Measurements from ENCODE around the gene SCUBE3.

Gene SCUBE3

GRCh38 chr6:35215665-35216411 lies 2.1 kb downstream of the SCUBE3 start:
- TF ChIP-seq, protein P1, sequence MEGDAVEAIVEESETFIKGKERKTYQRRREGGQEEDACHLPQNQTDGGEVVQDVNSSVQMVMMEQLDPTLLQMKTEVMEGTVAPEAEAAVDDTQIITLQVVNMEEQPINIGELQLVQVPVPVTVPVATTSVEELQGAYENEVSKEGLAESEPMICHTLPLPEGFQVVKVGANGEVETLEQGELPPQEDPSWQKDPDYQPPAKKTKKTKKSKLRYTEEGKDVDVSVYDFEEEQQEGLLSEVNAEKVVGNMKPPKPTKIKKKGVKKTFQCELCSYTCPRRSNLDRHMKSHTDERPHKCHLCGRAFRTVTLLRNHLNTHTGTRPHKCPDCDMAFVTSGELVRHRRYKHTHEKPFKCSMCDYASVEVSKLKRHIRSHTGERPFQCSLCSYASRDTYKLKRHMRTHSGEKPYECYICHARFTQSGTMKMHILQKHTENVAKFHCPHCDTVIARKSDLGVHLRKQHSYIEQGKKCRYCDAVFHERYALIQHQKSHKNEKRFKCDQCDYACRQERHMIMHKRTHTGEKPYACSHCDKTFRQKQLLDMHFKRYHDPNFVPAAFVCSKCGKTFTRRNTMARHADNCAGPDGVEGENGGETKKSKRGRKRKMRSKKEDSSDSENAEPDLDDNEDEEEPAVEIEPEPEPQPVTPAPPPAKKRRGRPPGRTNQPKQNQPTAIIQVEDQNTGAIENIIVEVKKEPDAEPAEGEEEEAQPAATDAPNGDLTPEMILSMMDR (IDR thresholded peaks at IDR 0.05; ENCODE audit: control insufficient read depth, extremely low read depth, insufficient read depth), result no peak
- H3K4me3 ChIP-seq (ENCODE audit: low read depth, low read length), result no peak overlapping the region
- DNase-seq (ENCODE audit: low read depth), result no peak

GRCh38 chr6:35216412-35216732 lies 2.6 kb downstream of the SCUBE3 start:
- no peak overlapping the region for H3K4me3 ChIP-seq (ENCODE audit: low read depth, low read length)
- no peak for DNase-seq (ENCODE audit: low read depth)
- TF ChIP-seq, protein P1 (IDR thresholded peaks at IDR 0.05; ENCODE audit: control insufficient read depth, extremely low read depth, insufficient read depth), result no peak

DNA sequence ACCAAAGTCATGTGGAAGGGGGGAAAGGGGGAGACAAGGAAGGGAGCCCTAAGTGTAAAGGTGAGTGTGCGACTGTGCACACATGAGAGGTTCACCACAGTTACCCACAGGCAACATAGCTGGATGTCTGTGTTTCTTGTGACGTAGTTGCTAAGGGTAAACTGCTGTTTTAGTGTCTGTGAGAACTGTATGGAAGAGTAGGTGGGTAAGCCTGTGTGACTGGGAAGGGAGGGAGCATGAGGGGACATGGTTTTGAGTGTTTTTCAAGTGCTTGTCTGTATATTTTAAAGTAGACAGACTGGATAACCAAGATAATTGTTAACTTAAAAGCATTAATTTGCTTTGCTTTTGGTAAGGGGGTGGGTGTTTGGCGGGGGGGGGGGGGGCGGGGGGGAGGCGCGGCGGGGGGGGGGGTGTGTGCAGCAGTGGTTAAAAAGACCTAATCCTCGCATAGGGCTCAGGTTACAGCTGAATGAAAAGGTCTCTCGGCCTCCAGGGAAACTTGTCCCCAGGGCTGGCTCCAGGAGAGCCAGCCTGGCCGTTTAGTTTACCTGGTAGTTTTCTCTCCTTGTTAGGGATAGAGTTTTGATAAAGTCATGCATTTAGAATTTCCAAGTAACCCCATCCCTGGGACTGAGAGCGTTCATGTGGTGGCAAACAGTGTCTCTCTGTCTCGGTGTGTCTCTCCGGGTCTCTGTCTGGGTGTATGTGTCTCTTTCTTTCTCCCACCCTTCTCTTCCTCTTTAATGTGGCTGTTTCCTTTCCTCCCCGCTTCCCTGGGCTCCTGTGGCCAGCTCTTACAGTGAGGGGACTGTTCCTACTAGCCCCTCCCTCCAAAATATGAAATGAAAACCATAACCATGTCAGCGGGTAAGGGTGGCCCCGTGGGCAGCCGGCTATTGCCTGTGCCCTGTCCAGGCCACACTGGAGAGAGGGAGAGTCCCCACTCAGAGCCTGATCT lies 3.4 kb downstream of the SCUBE3 start:
- no peak for DNase-seq (ENCODE audit: low read depth)
- H3K4me3 ChIP-seq (ENCODE audit: low read depth, low read length), result no peak overlapping the region
- TF ChIP-seq, protein P1 (IDR thresholded peaks at IDR 0.05; ENCODE audit: control insufficient read depth, extremely low read depth, insufficient read depth), result no peak

GRCh38 chr6:35218021-35218420 lies 4.3 kb downstream of the SCUBE3 start:
- no peak for DNase-seq (ENCODE audit: low read depth)
- no peak overlapping the region for H3K4me3 ChIP-seq (ENCODE audit: low read depth, low read length)

DNA sequence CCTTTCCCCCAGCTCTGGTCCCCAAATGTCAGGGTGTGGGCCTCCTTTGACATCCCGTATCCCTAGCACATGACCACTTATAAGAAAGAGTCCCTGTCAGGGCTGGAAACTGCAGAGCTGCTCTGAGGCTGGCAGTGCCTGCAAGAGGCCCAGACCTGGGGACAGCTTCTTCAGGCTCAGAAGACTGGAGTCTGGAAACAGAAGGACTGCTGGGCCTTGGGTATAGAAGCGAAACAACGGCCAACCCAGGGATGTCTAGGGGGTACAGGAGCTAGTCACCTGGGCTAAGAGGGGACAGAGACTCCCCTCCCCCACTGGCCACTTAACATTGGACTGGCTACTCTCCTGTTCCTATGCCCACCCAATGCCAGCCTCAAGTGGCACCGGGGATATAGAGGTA lies 4.7 kb downstream of the SCUBE3 start:
- TF ChIP-seq, protein P1 (IDR thresholded peaks at IDR 0.05; ENCODE audit: control insufficient read depth, extremely low read depth, insufficient read depth), result no peak

More at GRCh38 chr6:35218021-35218420, 4.3 kb downstream of the SCUBE3 start:
- TF ChIP-seq, protein P1 (IDR thresholded peaks at IDR 0.05; ENCODE audit: control insufficient read depth, extremely low read depth, insufficient read depth), result no peak

DNA sequence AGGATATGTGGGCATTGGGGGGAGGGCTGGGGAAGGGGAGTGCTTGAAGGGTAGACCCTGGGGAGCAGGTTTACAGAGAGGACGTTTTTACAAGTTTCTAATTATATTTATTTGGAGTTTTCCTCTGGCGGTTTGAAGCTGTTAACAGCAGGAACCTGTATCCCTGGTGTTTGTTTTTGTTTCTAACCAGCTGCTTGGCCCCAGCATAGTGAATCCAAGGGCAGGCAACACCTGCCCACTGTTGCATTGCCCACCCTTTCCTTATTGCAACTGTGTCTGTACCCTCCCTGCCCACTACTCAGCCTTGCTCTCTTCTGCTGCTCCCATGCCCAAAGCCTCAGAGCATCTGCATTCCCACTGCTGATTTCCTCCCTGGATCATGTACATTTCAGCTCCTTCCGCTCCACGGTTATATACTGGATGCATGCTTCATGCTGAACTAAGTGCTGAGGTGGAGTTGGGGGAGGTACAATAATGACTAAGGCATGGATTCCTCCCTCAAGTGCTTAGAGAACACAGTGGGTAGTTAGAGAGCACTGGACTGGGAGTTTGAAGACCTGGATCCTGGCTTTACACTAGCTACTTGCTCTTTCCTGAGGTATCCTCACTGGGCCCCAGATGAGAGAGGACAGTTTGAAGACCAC lies 6.0 kb downstream of the SCUBE3 start:
- TF ChIP-seq, protein P1 (IDR thresholded peaks at IDR 0.05; ENCODE audit: control insufficient read depth, extremely low read depth, insufficient read depth), result no peak
- no peak overlapping the region for H3K4me3 ChIP-seq (ENCODE audit: low read depth, low read length)
- DNase-seq (ENCODE audit: low read depth), result no peak

More for the DNA sequence above, 4.7 kb downstream of the SCUBE3 start:
- DNase-seq (ENCODE audit: low read depth), result no peak
- no peak overlapping the region for H3K4me3 ChIP-seq (ENCODE audit: low read depth, low read length)

Data from LNCaP clone FGC (cell line).